ENCODE measurements around the gene TUBGCP6.

The TUBGCP6 gene

DNA sequence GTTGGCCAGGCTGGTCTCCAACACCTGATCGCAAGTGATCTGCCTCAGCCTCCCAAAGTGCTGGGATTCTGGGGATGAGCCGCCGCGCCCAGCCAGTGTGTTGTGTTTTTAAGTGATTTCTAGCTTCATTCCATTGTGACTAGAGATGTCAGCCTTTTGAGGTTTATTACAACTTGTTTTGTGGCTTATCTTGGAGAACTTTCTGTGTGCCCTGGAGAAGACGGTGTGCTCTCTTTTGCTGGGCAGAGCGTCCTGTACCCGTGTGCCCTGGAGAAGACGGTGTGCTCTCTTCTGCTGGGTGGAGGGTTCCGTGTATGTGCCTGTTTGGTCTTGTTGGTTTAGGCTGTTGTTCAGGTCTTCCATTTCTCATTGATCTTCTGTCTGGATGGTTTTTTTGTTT lies 31.6 kb downstream of the TUBGCP6 start:
- no peak overlapping the region for H3K9ac ChIP-seq (ENCODE audit: low read length)
- H3K18ac ChIP-seq (ENCODE audit: low read length) = no peak overlapping the region
- peaks cover 71 to 74% of the 10 kb centered on the region in 2 experiments for H3K36me3 ChIP-seq (ENCODE audit: control insufficient read depth in 1 of 2, insufficient read depth in 2 of 2, low read length in 2 of 2)
- H3K9me3 ChIP-seq (ENCODE audit: insufficient read depth, low read depth, low read length) = peaks cover 5% of the 10 kb centered on the region
- no peak overlapping the region for H2AK5ac ChIP-seq (ENCODE audit: low read length)
- no peak overlapping the region for H4K8ac ChIP-seq (ENCODE audit: low read depth, low read length)
- no CpG with 5 or more reads among the region's 9 CpGs for WGBS (ENCODE audit: extremely low coverage, insufficient coverage, insufficient read length)
- H3K79me1 ChIP-seq (ENCODE audit: low read length) = no peaks in the 10 kb centered on the region
- no peak overlapping the region for H2BK5ac ChIP-seq (ENCODE audit: low read depth, low read length, poor library complexity)
- H3K4me1 ChIP-seq (ENCODE audit: control insufficient read depth in 1 of 2, insufficient read depth in 2 of 2, low read length in 2 of 2) = no peaks in the 10 kb centered on the region
- no peaks in the 10 kb centered on the region for H3K27me3 ChIP-seq (ENCODE audit: insufficient read depth, low read length)
- no peaks in the 10 kb centered on the region for H3K79me2 ChIP-seq (ENCODE audit: control insufficient read depth, insufficient read depth, low read length, poor library complexity)
- H3K27ac ChIP-seq (ENCODE audit: low read depth, low read length) = no peak overlapping the region
- H3K23ac ChIP-seq (ENCODE audit: low read length) = no peak overlapping the region
- H2AFZ ChIP-seq (ENCODE audit: insufficient read depth, low read length, poor library complexity) = no peak overlapping the region
- no peak overlapping the region for H3K4me2 ChIP-seq (ENCODE audit: low read length)
- no peak overlapping the region for H4K12ac ChIP-seq (ENCODE audit: low read depth, low read length)
- H3K4me3 ChIP-seq (ENCODE audit: low read depth, low read length) = no peak overlapping the region
- H2BK120ac ChIP-seq (ENCODE audit: insufficient read depth, low read length, poor library complexity) = no peak overlapping the region
- no peak overlapping the region for H3K4ac ChIP-seq (ENCODE audit: low read depth, low read length)
- H3K14ac ChIP-seq (ENCODE audit: low read length) = no peak overlapping the region
- H4K91ac ChIP-seq (ENCODE audit: low read depth, low read length) = no peak overlapping the region
- DNase-seq = no peak
- H2BK12ac ChIP-seq (ENCODE audit: low read length) = no peak overlapping the region

DNA sequence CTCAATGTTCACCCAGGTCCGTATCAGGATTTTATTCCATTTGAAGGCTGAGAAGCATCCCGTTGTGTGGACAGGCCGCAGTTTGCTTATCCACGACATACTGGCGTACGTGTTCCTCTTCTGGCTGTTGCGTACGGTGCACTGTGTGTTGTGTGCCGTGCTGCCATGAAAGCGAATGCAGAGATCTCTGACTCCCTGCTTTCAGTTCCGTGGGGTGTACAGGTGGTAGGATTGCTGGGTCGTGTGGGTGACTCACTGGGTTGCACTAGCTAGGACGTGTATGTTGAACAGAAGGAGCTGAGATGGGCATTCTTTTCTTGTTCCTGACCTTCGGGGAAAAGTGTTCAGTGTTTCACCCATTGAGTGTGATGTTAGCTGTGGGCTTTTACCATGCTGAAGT lies 33.7 kb downstream of the TUBGCP6 start:
- Histone ChIP-seq H2BK12ac (ENCODE audit: low read length) (no peak overlapping the region), H2AFZ (ENCODE audit: insufficient read depth, low read length, poor library complexity) (no peak overlapping the region), H3K27me3 (ENCODE audit: insufficient read depth, low read length) (no peaks in the 10 kb centered on the region), H3K27ac (ENCODE audit: low read depth, low read length) (no peak overlapping the region), H3K4ac (ENCODE audit: low read depth, low read length) (no peak overlapping the region), H3K4me3 (ENCODE audit: low read depth, low read length) (no peak overlapping the region), H3K79me1 (ENCODE audit: low read length) (no peaks in the 10 kb centered on the region), H3K36me3 (ENCODE audit: control insufficient read depth in 1 of 2, insufficient read depth in 2 of 2, low read length in 2 of 2) (peaks cover 63 to 64% of the 10 kb centered on the region in 2 experiments), H3K4me1 (ENCODE audit: control insufficient read depth in 1 of 2, insufficient read depth in 2 of 2, low read length in 2 of 2) (peaks cover 0 to 4% of the 10 kb centered on the region in 2 experiments), H3K23ac (ENCODE audit: low read length) (no peak overlapping the region), H2BK5ac (ENCODE audit: low read depth, low read length, poor library complexity) (no peak overlapping the region), H3K79me2 (ENCODE audit: control insufficient read depth, insufficient read depth, low read length, poor library complexity) (no peaks in the 10 kb centered on the region), H2AK5ac (ENCODE audit: low read length) (no peak overlapping the region), H3K18ac (ENCODE audit: low read length) (no peak overlapping the region), H3K4me2 (ENCODE audit: low read length) (no peak overlapping the region), H3K9me3 (ENCODE audit: insufficient read depth, low read depth, low read length) (peaks cover 4% of the 10 kb centered on the region), H3K9ac (ENCODE audit: low read length) (no peak overlapping the region), H4K12ac (ENCODE audit: low read depth, low read length) (no peak overlapping the region), H3K14ac (ENCODE audit: low read length) (no peak overlapping the region), H2BK120ac (ENCODE audit: insufficient read depth, low read length, poor library complexity) (no peak overlapping the region), H4K91ac (ENCODE audit: low read depth, low read length) (no peak overlapping the region), H4K8ac (ENCODE audit: low read depth, low read length) (no peak overlapping the region)
- no CpG with 5 or more reads among the region's 14 CpGs for WGBS (ENCODE audit: extremely low coverage, insufficient coverage, insufficient read length)
- DNase-seq = no peak

DNA sequence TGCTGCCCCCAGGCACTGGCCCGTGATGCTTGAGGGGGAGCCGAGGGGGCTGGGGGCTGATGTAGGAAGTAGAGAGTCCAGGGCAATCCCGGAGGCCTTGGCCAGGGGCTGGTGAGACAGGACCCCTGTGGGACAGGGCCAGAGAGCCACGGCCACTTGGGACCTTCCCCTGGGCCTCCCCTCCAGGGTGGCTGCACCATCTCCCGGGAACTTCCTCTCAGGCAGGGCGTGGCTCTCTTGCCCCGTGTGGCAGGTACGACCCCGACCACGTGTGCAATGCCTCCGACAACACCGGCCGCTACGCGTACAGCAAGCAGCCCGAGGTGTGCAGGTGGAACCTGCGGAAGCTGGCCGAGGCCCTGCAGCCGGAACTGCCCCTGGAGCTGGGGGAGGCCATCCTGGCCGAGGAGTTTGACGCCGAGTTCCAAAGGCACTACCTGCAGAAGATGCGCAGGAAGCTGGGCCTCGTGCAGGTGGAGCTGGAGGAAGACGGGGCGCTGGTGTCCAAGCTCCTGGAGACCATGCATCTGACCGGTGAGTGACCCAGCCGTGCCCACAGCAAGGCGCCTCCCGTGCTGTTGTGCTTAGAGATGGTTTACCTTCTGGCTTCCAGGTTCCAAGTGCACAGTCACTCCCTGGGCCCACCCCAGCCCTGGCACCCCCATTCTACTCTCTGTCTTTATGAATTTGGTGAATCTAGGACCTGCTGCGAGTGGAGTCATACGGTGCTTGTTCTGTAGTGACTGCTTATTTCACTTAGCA lies 34.3 kb downstream of the TUBGCP6 start:
- no peak overlapping the region for H3K4ac ChIP-seq (ENCODE audit: low read depth, low read length)
- no peak for DNase-seq
- H2BK12ac ChIP-seq (ENCODE audit: low read length) = no peak overlapping the region
- H2BK5ac ChIP-seq (ENCODE audit: low read depth, low read length, poor library complexity) = no peak overlapping the region
- H3K23ac ChIP-seq (ENCODE audit: low read length) = no peak overlapping the region
- H3K4me1 ChIP-seq (ENCODE audit: control insufficient read depth in 1 of 2, insufficient read depth in 2 of 2, low read length in 2 of 2) = peaks cover 0 to 4% of the 10 kb centered on the region in 2 experiments
- H3K36me3 ChIP-seq (ENCODE audit: control insufficient read depth in 1 of 2, insufficient read depth in 2 of 2, low read length in 2 of 2) = peaks cover 62% of the 10 kb centered on the region in 2 experiments
- H3K4me2 ChIP-seq (ENCODE audit: low read length) = no peak overlapping the region
- H2AFZ ChIP-seq (ENCODE audit: insufficient read depth, low read length, poor library complexity) = no peak overlapping the region
- H3K14ac ChIP-seq (ENCODE audit: low read length) = no peak overlapping the region
- no peak overlapping the region for H3K18ac ChIP-seq (ENCODE audit: low read length)
- WGBS (ENCODE audit: extremely low coverage, insufficient coverage, insufficient read length) = no CpG with 5 or more reads among the region's 32 CpGs
- no peaks in the 10 kb centered on the region for H3K27me3 ChIP-seq (ENCODE audit: insufficient read depth, low read length)
- peak overlapping the region; percentile 10 for H3K4me3 ChIP-seq (ENCODE audit: low read depth, low read length)
- H3K27ac ChIP-seq (ENCODE audit: low read depth, low read length) = no peak overlapping the region
- no peak overlapping the region for H4K8ac ChIP-seq (ENCODE audit: low read depth, low read length)
- no peak overlapping the region for H2AK5ac ChIP-seq (ENCODE audit: low read length)
- H4K91ac ChIP-seq (ENCODE audit: low read depth, low read length) = no peak overlapping the region
- H4K12ac ChIP-seq (ENCODE audit: low read depth, low read length) = no peak overlapping the region
- H2BK120ac ChIP-seq (ENCODE audit: insufficient read depth, low read length, poor library complexity) = no peak overlapping the region
- peaks cover 4% of the 10 kb centered on the region for H3K9me3 ChIP-seq (ENCODE audit: insufficient read depth, low read depth, low read length)
- H3K9ac ChIP-seq (ENCODE audit: low read length) = no peak overlapping the region
- H3K79me1 ChIP-seq (ENCODE audit: low read length) = no peaks in the 10 kb centered on the region
- H3K79me2 ChIP-seq (ENCODE audit: control insufficient read depth, insufficient read depth, low read length, poor library complexity) = no peaks in the 10 kb centered on the region

DNA sequence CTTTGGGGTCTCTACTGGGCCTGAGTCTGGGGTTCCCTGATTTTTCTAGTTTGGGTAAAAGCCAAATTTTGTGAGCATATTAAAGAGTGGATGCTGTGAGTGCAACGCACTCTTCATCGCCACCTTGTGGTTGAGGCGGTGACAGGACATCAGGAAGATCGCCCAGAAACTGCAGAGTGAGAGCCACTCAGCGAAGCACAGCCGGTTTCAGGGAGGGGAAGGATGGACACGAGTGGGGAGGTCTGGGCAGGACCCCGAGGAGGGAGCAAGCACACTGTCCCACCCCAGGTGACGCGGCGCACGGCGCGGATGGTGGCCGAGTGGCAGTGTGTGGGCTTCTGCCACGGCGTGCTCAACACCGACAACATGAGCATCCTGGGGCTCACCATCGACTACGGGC lies 34.9 kb downstream of the TUBGCP6 start:
- peaks cover 0 to 4% of the 10 kb centered on the region in 2 experiments for H3K4me1 ChIP-seq (ENCODE audit: control insufficient read depth in 1 of 2, insufficient read depth in 2 of 2, low read length in 2 of 2)
- H4K8ac ChIP-seq (ENCODE audit: low read depth, low read length) = no peak overlapping the region
- H3K27ac ChIP-seq (ENCODE audit: low read depth, low read length) = no peak overlapping the region
- H3K9me3 ChIP-seq (ENCODE audit: insufficient read depth, low read depth, low read length) = peaks cover 4% of the 10 kb centered on the region
- H3K4me2 ChIP-seq (ENCODE audit: low read length) = no peak overlapping the region
- DNase-seq = peak in 1 of 2 donors; percentile 73
- no peak overlapping the region for H3K4me3 ChIP-seq (ENCODE audit: low read depth, low read length)
- no peak overlapping the region for H3K14ac ChIP-seq (ENCODE audit: low read length)
- no peak overlapping the region for H4K12ac ChIP-seq (ENCODE audit: low read depth, low read length)
- no peaks in the 10 kb centered on the region for H3K27me3 ChIP-seq (ENCODE audit: insufficient read depth, low read length)
- no peak overlapping the region for H2AFZ ChIP-seq (ENCODE audit: insufficient read depth, low read length, poor library complexity)
- no CpG with 5 or more reads among the region's 20 CpGs for WGBS (ENCODE audit: extremely low coverage, insufficient coverage, insufficient read length)
- no peak overlapping the region for H3K9ac ChIP-seq (ENCODE audit: low read length)
- no peak overlapping the region for H2BK12ac ChIP-seq (ENCODE audit: low read length)
- H3K4ac ChIP-seq (ENCODE audit: low read depth, low read length) = no peak overlapping the region
- H3K18ac ChIP-seq (ENCODE audit: low read length) = no peak overlapping the region
- H3K23ac ChIP-seq (ENCODE audit: low read length) = no peak overlapping the region
- no peaks in the 10 kb centered on the region for H3K79me1 ChIP-seq (ENCODE audit: low read length)
- no peak overlapping the region for H2BK5ac ChIP-seq (ENCODE audit: low read depth, low read length, poor library complexity)
- no peaks in the 10 kb centered on the region for H3K79me2 ChIP-seq (ENCODE audit: control insufficient read depth, insufficient read depth, low read length, poor library complexity)
- H3K36me3 ChIP-seq (ENCODE audit: control insufficient read depth in 1 of 2, insufficient read depth in 2 of 2, low read length in 2 of 2) = peaks cover 56% of the 10 kb centered on the region in 2 experiments
- no peak overlapping the region for H2AK5ac ChIP-seq (ENCODE audit: low read length)
- no peak overlapping the region for H2BK120ac ChIP-seq (ENCODE audit: insufficient read depth, low read length, poor library complexity)
- no peak overlapping the region for H4K91ac ChIP-seq (ENCODE audit: low read depth, low read length)
